HG02798 (cell line): ENCODE results near the gene GATM.
A peak's percentile ranks its signal among the peaks of the same experiment; 100 is the strongest.
"Not testable (repeated sequence)": the region's sequence is repeated elsewhere in the genome, so short reads cannot be mapped to it uniquely, and the experiment has no call there.

ENCODE experiments used
- ATAC-seq: cut with Tn5 transposase; IDR thresholded peaks from one replicate; pipeline ENCODE4 v1.9.1; 2021; ENCODE audit warnings: mild to moderate bottlenecking; ENCODE audit not compliant: unreplicated experiment, poor library complexity

Gene GATM

DNA sequence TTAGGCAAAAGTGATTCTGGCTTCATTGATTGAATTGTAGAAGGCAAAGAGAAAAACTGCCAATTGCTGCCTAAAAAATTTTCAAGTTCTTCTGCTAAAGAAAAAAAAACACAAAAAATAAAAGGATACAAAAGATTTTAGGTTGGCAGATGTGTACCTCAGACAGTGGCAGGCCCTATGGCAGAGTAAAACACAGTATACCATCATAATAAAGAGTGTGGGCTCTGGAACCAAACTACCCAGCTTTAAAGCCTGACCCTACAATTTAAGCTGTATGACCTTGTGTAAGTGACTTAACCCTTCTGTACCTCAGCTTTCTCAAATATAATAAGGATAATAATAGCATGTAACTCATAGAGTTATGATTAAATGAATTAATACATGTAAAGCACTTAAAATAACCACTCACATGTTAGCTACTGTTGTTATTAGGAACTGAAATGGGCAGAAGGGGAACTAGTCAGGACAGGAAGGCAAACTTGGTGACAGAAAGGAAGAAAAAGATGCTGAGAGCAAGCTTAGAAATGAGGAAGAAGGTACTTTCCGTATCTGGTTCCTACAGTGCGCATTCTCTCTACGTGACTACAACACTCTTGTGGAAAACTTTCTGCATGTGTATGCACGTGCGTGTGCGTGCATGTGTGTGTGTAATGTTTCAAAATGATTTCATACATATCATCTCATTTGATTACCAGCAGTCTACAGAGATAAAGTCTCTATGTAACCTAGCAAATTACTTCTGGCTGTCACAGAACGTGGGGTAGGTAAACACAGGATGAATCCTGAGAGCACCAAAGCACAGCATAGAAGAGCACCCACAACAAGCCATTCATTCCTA, 13.6 kb upstream of the GATM start:
- peak; percentile 92 for ATAC-seq

- ATAC-seq: no peak
Observed at GRCh38 chr15:45389351-45389750, 11.0 kb upstream of the GATM start.

- no peak for ATAC-seq
Observed at GRCh38 chr15:45387380-45388007, 9.2 kb upstream of the GATM start.

DNA sequence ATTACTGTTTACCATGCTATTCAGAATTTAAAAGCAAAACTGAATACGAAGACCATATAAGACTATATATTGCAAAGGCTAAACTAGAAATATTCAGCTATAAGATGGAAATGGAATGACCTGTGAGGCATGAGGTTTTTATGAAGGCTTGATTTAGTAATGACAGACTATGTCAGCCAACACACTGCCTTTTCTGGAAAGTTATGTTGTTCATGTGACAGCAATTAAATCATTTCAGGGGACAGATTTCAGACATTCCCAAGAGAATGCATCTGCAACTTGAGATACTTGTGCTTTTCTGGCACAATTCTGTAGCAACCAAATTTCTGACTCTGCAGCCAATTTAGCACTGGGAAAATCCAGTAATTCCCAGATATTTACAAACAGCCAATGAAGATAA, 8.6 kb upstream of the GATM start:
- no peak for ATAC-seq

DNA sequence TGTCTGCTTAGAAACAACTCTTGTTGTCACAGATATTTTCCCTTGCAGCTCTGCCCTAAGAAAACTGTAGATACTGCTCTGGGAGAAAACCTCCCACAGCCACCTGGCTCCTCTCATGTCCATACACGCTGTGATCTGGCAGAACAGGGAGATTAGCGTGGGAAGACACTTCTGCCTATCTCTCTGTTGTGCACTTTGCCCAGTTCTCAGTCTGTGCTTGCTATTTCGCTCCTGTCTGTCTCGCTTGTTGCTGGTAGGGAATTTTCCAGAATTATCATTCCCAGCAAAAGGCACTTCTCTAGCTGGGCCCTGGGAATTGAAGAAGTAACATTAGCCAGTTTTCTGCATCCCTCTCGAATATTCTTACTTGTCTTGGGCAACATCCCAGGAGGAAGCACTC, 8.1 kb upstream of the GATM start:
- ATAC-seq: no peak

GRCh38 chr15:45385590-45385989, 7.2 kb upstream of the GATM start:
- ATAC-seq: no peak

DNA sequence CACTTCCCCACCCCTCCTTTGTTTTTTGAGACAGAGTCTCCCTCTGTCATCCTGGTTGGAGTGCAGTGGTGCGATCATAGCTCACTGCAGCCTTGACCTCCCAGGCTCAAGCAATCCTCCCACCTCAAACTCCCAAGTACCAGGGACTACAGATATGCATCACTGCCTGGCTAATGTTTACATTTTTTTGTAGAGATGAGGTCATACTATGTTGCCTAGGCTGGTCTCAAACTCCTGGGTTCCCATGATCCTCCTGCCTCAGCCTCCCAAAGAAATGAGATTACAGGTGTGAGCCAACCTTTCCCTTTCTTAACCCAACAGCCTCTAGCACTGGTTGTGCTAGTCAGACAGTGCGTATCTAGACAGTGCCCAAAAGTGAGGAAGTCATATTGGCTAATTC, 6.4 kb upstream of the GATM start:
- ATAC-seq: no peak

- ATAC-seq: no peak
Observed at GRCh38 chr15:45378913-45379262, 544 bp upstream of the GATM start.

DNA sequence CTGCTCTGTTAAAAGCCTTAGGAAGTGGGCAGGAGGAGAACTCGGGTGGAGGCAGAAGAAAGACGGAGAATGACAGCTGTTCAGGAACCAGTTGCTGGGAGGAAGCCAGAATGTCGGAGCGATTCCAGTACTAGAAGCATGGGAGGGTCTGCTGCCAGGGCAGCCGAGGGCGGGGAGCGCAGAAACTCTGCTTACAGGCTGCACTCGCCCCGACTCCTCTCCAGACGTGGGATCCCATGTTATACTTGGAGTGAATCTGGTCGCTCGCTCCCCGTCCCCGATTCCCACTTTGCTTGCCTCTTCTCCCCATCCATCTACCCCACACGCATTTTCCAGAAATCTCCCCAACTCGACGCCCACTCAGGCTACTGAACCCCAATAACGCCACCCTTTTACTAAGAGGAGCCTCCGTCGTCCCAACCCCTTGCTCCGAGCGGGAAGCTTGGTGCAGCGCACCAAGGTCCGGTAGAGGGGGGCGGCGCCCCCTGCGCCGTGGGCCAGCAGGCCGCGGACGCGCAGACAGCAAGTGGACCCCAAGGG, 665 bp downstream of the GATM start:
- ATAC-seq: no peak

DNA sequence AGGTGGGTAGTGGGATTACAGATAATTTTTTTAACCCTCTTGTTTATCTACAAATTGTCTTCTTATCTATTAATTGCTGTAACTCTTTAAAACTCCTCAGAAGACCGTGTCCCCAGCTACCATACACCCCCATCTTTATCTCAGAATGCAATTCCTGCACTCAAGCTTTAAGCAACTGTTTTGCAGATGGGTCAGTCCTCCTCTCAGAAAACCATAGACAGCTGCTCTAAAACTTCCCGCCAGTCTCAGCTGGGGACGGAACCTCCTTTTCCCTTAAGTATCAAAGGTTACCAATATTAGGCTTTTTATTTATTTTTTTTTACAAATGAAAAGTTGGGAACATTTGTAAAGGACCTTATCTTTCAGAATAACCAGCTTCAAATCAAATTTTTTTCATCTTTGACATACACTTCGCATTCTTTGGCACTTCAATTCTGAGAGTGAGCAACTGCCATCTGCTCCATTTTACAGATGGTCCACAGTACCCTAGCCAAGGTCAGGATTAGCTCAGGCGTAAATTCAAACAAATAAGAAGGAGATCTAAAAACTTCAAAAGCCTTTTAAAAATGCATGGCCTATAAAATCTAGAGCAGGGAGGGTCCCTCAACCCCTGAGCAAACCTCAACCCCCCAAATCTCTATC, 1.3 kb downstream of the GATM start:
- no peak for ATAC-seq

- ATAC-seq: no peak
Observed at GRCh38 chr15:45376300-45376928, 1.9 kb downstream of the GATM start.

- no peak for ATAC-seq
Observed at GRCh38 chr15:45375836-45376235, 2.5 kb downstream of the GATM start.

GRCh38 chr15:45373976-45374375, 4.4 kb downstream of the GATM start:
- ATAC-seq: no peak

DNA sequence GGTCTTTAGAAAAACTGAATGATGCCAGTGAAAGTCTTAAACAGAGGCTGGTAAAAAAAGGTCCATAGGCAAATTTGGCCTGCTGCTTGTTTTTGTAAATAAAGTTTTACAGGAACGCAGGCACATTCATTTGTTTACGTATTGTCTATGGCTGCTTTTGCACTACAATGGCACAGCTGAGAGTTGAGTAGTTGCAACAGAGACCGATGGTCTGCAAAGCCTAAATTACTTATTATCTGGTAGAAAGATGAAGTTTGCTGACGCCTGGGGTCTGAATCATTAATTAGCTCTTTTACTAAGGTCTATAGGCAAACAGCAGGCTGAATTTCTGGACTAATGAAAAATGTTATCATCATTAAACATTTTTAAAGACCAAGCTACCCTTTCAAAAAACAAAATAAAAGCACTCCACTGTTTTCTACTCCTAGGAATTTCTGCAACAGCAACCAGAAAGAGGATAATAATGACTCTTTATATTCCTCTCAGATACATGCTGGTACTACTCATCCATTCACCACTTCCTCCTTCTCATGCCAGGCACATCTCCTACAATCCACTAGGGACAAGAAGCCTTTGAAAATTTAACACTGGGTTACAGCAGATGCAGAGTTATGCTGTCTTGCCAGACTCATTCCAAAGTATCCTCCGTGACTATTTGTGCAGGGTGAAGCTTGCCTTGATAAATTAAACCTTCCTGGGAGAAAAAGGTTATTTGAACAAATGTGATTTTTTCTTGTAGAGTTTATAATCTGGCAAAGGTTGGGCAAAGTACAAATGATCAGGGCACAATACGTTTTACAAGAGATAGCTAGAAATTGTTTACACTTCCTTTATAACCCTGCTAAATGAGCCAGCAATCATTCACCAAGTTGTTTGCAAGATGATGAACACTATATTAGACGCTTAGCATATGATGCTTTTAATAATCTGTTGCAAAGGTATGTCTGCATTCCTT, 6.0 kb downstream of the GATM start:
- ATAC-seq: no peak

GRCh38 chr15:45371546-45371945, 6.8 kb downstream of the GATM start:
- no peak for ATAC-seq

- not testable (repeated sequence) for ATAC-seq
Observed at GRCh38 chr15:45370042-45370441, 8.3 kb downstream of the GATM start.

GRCh38 chr15:45367222-45367621, 11.1 kb downstream of the GATM start:
- ATAC-seq: not testable (repeated sequence)

GRCh38 chr15:45364271-45364670, 14.1 kb downstream of the GATM start:
- ATAC-seq: no peak

DNA sequence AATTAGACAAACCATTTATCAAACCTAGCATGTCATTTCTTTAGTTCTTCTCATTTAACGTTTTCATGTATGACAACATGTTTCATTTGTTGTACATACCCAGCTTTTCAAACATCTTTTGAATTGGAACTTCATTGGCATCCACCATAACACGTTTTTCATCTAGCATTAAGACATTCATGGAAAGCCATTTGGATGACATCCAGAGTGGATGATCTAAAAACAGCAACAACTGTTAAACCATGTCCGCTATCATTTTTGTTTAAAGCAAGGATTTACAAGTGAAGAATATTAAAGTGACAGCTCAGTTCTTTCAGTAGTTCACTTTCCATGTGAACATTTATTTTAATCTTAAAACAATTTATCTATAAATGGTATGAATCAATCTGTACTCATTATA, 14.5 kb downstream of the GATM start:
- no peak for ATAC-seq

- ATAC-seq: no peak
Observed at GRCh38 chr15:45363334-45363733, 15.0 kb downstream of the GATM start.
